ENCODE data around the gene ALDH3B1. TPM values are rescaled to one million over a fixed set of nuclear protein-coding genes. Genes with fewer than 3 reads are reported as not detected.

The ALDH3B1 gene
- total RNA-seq, 2 donors from 2014 or later, result 15.2 to 18.4 TPM

DNA sequence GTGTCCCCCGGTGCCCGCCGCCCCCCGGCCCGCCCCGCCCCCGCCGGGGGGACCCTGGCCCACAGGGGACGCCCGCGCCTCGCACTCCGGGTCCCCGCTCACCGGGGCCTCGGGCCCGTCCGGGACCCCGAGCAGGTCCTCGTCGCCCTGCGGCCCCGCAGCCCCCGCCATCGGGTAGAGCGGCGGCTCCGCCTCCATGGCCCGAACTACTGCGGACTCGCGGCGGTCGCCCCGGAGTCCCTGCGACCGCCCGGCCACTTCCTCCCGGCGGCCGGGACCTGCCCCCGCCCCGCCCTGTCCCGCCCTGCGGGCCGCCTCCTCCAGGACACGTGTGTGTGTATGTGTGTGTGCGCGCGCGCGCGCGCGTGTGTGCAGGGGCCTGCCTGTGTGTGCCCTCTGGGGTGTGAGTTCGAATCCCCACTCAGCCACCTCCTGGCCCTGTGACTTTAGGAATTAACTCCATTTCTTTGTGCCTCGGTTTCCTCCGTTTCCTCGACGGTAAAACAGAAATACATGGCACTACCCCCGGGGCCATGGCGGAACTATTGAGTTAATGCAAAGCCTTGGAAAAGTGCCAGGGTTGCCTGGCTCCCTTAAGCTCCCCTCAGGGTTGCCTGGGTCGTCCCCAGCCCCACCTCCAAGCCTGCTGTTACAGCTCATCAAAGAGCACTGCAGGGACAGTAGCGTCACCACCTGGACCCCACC lies 6.1 kb upstream of the ALDH3B1 start, which contains the start of gene UNC93B1:
TSS of gene UNC93B1 (minus strand) at position 252 of the 705 bp plus-strand sequence. CDS start at position 198, 54 bp downstream.
- intact Hi-C loops (cut with DNase I), result no loop called here

DNA sequence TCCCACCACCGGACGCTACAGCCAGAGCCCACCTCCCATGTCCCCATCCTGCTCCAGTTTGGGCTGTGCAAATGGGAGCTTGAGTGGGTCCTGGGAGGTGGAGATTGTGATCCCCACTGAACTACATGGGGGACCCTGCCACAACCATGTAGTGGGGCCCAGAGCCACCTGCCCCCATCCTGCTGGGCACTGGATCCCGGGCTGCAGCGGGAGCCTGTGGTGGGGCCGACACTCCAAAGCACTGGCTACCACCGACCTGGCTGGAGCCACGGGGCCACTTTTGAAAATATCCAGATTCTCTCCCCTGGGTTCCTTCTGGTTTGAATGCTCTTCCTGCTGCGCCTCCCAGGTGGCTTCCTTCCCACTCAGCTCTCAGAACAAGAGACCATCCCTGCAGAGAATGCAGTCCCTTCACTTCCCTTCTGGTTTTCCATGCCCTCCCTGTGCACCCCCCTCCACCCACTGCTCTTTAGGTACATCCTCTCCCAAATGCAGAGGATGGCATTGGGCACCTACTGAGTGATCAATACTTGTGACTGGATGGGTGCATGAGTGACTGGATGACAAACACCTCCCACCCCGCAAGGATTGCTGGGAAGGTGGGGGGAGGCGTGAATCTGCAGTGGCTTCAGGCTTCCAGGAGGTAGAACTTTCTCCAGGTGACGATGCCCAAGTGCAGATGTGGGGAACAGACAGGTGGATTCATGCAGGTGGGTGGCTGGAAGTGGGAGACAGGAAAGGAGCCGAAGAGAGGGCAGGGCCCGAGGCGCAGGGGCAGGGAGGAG lies 5.4 kb upstream of the ALDH3B1 start:
- no peak overlapping the region for H3K27ac ChIP-seq
- TF ChIP-seq, protein P1, sequence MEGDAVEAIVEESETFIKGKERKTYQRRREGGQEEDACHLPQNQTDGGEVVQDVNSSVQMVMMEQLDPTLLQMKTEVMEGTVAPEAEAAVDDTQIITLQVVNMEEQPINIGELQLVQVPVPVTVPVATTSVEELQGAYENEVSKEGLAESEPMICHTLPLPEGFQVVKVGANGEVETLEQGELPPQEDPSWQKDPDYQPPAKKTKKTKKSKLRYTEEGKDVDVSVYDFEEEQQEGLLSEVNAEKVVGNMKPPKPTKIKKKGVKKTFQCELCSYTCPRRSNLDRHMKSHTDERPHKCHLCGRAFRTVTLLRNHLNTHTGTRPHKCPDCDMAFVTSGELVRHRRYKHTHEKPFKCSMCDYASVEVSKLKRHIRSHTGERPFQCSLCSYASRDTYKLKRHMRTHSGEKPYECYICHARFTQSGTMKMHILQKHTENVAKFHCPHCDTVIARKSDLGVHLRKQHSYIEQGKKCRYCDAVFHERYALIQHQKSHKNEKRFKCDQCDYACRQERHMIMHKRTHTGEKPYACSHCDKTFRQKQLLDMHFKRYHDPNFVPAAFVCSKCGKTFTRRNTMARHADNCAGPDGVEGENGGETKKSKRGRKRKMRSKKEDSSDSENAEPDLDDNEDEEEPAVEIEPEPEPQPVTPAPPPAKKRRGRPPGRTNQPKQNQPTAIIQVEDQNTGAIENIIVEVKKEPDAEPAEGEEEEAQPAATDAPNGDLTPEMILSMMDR (IDR thresholded peaks at IDR 0.05), result no peak
- TF ChIP-seq POLR2A (IDR thresholded peaks at IDR 0.05), result no peak
- no peak overlapping the region for H3K4me3 ChIP-seq
- intact Hi-C loops (cut with DNase I), result no loop called here
- H3K27me3 ChIP-seq, result no peaks in the 10 kb centered on the region
- DNase-seq, result no peak
- WGBS, 2 donors, result 69 to 76% methylated on average over 10 to 14 of the region's 14 CpGs
- no peaks in the 10 kb centered on the region for H3K9me3 ChIP-seq
- H3K36me3 ChIP-seq (replicated peaks in 1 of 2; ENCODE audit: insufficient read depth in 1 of 2, low read depth in 2 of 2), result no peaks in the 10 kb centered on the region
- peaks cover 34% of the 10 kb centered on the region for H3K4me1 ChIP-seq
- no peak for ATAC-seq

More for the DNA sequence above, 6.1 kb upstream of the ALDH3B1 start, which contains the start of gene UNC93B1:
- Histone ChIP-seq H3K9me3 (no peaks in the 10 kb centered on the region), H3K4me3 (peak within 1 kb of the TSS; percentile 40 to 55), H3K27me3 (no peaks in the 10 kb centered on the region), H3K36me3 (replicated peaks in 1 of 2; ENCODE audit: insufficient read depth in 1 of 2, low read depth in 2 of 2) (no peaks in the 10 kb centered on the region), H3K27ac (peak within 1 kb of the TSS; percentile 32 to 76 (median 63)), H3K4me1 (peaks cover 26% of the 10 kb centered on the region)
- DNase-seq (peak; percentile 91 to 95 (median 94)), ATAC-seq (peak; percentile 92)
- peak; percentile 36 to 63 (median 58) for TF ChIP-seq POLR2A (IDR thresholded peaks at IDR 0.05)
- TF ChIP-seq, protein P1 (IDR thresholded peaks at IDR 0.05), result no peak
- 7 to 9% methylated on average over 9 to 24 of the region's 64 CpGs for WGBS, 2 donors

DNA sequence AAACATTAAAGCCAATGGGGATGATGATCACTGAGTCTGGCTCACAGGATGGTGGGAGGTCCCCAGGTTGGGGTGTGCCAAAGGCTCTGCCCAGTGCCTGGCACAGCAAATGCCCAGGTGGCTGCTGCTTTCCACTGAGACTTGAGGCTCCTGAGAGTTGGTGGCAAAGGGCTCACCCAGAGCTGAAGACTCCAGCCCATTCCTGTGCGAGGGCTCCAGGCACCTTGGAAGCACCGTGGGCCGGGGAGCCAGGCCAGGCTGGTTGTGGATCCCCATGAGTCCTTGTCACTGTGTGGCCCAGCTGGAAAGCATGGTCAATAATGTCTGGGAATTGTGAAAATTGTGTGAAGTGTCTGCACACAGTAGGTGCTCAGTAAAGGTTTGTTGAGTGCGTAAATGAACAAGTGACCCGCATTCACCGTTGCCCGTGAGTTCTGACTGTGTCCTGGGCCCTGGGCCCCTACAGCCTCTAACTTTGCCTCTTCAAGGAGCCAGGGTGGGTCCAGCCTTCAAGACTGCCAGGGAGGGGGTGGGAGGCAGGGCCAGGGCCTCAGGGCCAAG lies 3.4 kb upstream of the ALDH3B1 start:
- H3K9me3 ChIP-seq, result no peaks in the 10 kb centered on the region
- WGBS, 2 donors, result 83 to 96% methylated on average over 3 to 7 of the region's 7 CpGs
- DNase-seq, result no peak
- H3K36me3 ChIP-seq (replicated peaks in 1 of 2; ENCODE audit: insufficient read depth in 1 of 2, low read depth in 2 of 2), result no peaks in the 10 kb centered on the region
- no peak overlapping the region for H3K27ac ChIP-seq
- TF ChIP-seq, protein P1 (IDR thresholded peaks at IDR 0.05), result no peak
- intact Hi-C loops (cut with DNase I), result no loop called here
- H3K4me1 ChIP-seq, result peaks cover 53% of the 10 kb centered on the region
- H3K4me3 ChIP-seq, result no peak overlapping the region
- no peaks in the 10 kb centered on the region for H3K27me3 ChIP-seq
- ATAC-seq, result no peak

DNA sequence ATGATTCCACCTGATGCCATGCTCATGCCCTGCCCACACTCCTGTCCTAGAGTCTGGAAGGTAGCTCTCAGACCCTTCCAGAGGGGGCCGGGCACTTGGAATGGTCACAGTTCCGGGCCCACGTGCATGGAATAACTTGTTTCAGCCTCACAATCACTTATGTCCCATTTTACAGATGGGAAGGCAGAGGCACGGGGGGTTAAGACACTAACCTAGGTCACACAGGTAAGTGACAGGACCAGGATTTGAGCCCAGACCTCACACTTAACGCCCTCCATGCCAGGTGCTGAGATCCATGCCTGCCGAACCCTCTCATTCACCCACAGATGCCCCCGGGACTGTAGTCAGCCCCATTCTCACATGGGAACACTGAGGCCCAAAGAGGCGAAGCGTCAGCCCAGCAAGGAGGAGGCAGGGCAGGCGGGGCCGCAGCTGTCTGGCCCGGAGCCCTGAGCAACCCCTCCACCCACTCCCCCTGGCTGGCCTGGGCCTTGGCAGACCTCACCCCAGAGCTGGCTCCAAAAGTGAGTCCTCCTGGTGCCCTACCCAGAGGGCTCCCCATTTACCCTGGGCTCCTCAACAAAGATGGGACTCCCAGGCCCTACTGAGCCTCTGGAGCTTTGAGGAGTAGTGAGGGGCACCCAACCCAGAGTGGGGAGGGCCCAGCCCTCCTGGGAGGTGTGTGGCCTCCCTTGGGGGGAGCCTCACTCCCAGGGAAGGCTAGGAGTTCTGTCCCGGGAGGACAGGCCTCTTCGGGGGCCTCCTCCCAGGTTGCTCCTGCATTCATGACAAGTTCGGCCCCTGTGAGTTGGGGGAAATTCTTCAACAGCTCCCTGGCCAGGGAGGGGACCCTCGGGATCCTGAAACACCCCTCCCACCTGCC lies 2.4 kb upstream of the ALDH3B1 start:
- no peak for DNase-seq
- H3K4me1 ChIP-seq, result peaks cover 58% of the 10 kb centered on the region

More for the DNA sequence above, 2.4 kb upstream of the ALDH3B1 start:
- no peaks in the 10 kb centered on the region for H3K9me3 ChIP-seq
- H3K27ac ChIP-seq, result peak overlapping the region in 3 of 4 donors; percentile 48 to 92 (median 88)
- no peaks in the 10 kb centered on the region for H3K27me3 ChIP-seq
- no peak for ATAC-seq
- no peak for TF ChIP-seq POLR2A (IDR thresholded peaks at IDR 0.05)
- TF ChIP-seq, protein P1 (IDR thresholded peaks at IDR 0.05), result no peak
- WGBS, 2 donors, result 84 to 85% methylated on average over 3 to 15 of the region's 16 CpGs
- no peak overlapping the region for H3K4me3 ChIP-seq
- no peaks in the 10 kb centered on the region for H3K36me3 ChIP-seq (replicated peaks in 1 of 2; ENCODE audit: insufficient read depth in 1 of 2, low read depth in 2 of 2)
- intact Hi-C loops (cut with DNase I), result no loop called here

Measured in body of pancreas (tissue), 4 donors.